Upper lobe of right lung (tissue), 1 donor: ENCODE data around the gene SLC2A6. TPM values are rescaled to one million over a fixed set of nuclear protein-coding genes. Genes with fewer than 3 reads are reported as not detected.

Experiments
- ATAC-seq: fragments of 200-7000 bp; cut with Tn5 transposase; one replicate; pipeline ENCODE4 v1.9.1; 2020; ENCODE audit warnings: mild to moderate bottlenecking, moderate library complexity
- DNase-seq: peaks from one replicate; pipeline ENCODE4 v3.0.0-alpha.2; 2020
- H3K27ac ChIP-seq: fragments of 200-600 bp; one replicate; pipeline ENCODE4 v1.8.0; 2022
- H3K27me3 ChIP-seq: fragments of 200-600 bp; one replicate; pipeline ENCODE4 v1.8.0; 2022; ENCODE audit warnings: mild to moderate bottlenecking
- H3K36me3 ChIP-seq: fragments of 200-600 bp; one replicate; pipeline ENCODE4 v1.8.0; 2022
- H3K4me1 ChIP-seq: fragments of 200-600 bp; one replicate; pipeline ENCODE4 v1.8.0; 2022
- H3K4me3 ChIP-seq: fragments of 200-600 bp; one replicate; pipeline ENCODE4 v1.8.0; 2022; ENCODE audit warnings: mild to moderate bottlenecking
- H3K9me3 ChIP-seq: fragments of 200-600 bp; one replicate; pipeline ENCODE4 v1.8.0; 2022
- CTCF ChIP-seq: fragments of 200-600 bp; IDR thresholded peaks from one replicate; pipeline ENCODE4 v1.8.0; 2022; ENCODE audit warnings: antibody characterized with exemption
- intact Hi-C: fragments of 100-400 bp; cut with DNase I; formaldehyde crosslinking; loops from one replicate; pipeline ENCODE4 v1.11.0; 2022
- total RNA-seq: library from RNA; stranded (reverse); fragmentation: NEBNext Ultra II Directional; extraction: Animal tissue kit (Norgen Biotek cat#: 25700); gene quantifications from one replicate; pipeline ENCODE4 v1.2.1, GENCODE V29; 2021
- donor health status: DM: no; HTN: yes; CAD: no; lungs with severe emphysema.

SLC2A6 gene
- total RNA-seq, 1 donor from 2014 or later = 11.4 TPM

- ATAC-seq = no peak
- Histone ChIP-seq H3K27ac (no peak overlapping the region), H3K4me3 (no peak overlapping the region), H3K27me3 (no peaks in the 10 kb centered on the region), H3K36me3 (peaks cover 10% of the 10 kb centered on the region), H3K9me3 (no peaks in the 10 kb centered on the region), H3K4me1 (peaks cover 6% of the 10 kb centered on the region)
- intact Hi-C loops = no loop called here
- TF ChIP-seq CTCF = no peak
- no peak for DNase-seq
Measured at GRCh38 chr9:133464638-133465037, 14.3 kb downstream of the SLC2A6 start.

DNA sequence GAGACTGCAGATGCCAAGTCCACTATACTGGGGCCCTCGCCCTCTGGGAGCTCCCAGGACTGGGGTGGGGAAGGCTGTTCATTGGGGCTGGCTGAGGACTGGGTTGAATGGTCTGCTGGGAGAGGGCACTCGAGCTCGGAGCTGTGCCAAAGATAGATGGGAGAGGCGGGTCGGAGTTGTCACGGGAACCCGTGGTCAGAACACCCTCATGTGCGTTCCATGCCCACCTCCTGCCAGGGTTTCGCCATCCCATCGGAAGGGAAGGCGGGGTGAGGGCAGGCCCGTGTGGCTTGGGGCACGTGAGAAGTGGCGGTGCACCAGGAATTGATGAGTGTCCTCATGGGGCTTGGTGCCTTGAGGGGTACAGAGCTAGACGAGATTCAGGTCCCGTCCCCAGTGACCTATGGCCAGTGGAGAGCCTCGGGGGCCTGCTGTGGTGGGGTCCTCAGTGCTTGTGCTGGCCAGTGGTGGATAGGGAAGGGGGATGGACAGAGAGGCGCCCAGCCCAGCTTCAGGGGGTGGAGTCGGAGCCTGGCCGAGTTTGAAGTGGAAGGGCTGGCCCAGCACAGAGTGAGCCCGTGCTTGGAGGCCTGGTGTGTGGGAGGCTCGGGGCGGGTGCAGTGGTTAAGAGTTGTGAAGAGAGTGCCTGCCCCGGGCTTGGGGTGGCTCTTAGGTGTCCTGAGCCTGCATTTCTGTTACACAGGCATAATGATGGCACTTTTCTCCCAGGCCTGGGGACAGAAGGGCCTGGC is 14.9 kb downstream of the SLC2A6 start:
- Histone ChIP-seq H3K36me3 (peaks cover 10% of the 10 kb centered on the region), H3K4me3 (no peak overlapping the region), H3K27me3 (no peaks in the 10 kb centered on the region), H3K9me3 (no peaks in the 10 kb centered on the region), H3K27ac (no peak overlapping the region), H3K4me1 (peaks cover 10% of the 10 kb centered on the region)
- intact Hi-C loops = no loop called here
- TF ChIP-seq CTCF = no peak
- ATAC-seq (peak; percentile 60), DNase-seq (peak; percentile 90)

DNA sequence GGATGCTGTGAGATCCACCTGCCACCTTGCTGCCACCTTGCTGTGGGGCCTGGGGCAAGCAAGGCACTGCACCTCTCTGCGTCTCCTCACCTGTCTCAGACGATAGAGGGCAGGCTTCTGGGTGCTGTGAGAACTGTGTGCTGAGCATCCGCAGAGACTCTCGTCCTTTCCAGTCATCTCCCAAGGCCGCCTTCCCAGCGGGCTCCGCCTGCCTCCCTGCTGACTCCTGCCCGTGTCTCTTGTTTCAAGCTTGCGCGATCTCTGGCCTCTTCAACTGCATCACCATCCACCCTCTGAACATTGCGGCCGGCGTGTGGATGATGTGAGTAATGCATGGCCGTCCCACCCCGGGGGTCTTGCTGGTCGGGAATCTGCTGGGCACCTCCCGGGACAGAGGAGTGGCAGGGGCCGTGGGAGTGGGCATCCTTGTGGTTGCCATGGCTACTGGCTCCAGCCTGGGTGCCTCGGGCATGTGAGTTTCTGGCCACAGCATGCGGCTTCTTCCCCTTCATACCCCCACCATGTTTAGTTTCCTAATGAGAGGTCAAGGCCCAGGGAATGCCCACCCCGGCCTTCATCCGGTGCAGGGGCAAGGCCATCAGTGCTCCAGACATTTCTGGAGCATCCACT is 15.6 kb downstream of the SLC2A6 start:
- Histone ChIP-seq H3K9me3 (no peaks in the 10 kb centered on the region), H3K27ac (no peak overlapping the region), H3K4me1 (peaks cover 13% of the 10 kb centered on the region), H3K36me3 (peaks cover 10% of the 10 kb centered on the region), H3K27me3 (no peaks in the 10 kb centered on the region), H3K4me3 (no peak overlapping the region)
- DNase-seq (no peak), ATAC-seq (no peak)
- TF ChIP-seq CTCF = no peak
- intact Hi-C loops = no loop called here

DNA sequence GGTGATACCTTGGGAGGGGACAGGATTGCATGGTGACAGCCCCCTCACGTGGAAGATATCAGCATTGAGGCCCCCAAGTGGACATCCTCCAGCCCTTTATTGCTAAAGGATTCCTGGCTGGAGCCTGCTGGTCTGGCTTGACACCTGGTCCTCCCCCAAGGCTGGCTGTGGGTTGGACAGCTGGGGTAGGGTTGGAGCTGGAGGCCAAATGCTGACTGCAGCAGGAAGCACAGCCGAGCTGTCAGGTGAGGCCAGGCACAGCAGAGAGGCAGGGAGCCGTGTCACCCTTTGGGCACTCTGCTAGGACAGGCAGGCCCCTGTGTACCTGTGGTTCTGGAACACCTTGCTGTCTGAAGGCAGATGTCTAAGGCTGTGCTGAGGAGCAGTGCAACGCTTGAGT is 16.9 kb downstream of the SLC2A6 start:
- H3K4me1 ChIP-seq = peaks cover 13% of the 10 kb centered on the region
- intact Hi-C loops = no loop called here
- ATAC-seq (no peak), DNase-seq (no peak)
- H3K36me3 ChIP-seq = peaks cover 10% of the 10 kb centered on the region
- no peaks in the 10 kb centered on the region for H3K27me3 ChIP-seq
- no peak overlapping the region for H3K4me3 ChIP-seq
- no peaks in the 10 kb centered on the region for H3K9me3 ChIP-seq
- H3K27ac ChIP-seq = no peak overlapping the region
- TF ChIP-seq CTCF = no peak

DNA sequence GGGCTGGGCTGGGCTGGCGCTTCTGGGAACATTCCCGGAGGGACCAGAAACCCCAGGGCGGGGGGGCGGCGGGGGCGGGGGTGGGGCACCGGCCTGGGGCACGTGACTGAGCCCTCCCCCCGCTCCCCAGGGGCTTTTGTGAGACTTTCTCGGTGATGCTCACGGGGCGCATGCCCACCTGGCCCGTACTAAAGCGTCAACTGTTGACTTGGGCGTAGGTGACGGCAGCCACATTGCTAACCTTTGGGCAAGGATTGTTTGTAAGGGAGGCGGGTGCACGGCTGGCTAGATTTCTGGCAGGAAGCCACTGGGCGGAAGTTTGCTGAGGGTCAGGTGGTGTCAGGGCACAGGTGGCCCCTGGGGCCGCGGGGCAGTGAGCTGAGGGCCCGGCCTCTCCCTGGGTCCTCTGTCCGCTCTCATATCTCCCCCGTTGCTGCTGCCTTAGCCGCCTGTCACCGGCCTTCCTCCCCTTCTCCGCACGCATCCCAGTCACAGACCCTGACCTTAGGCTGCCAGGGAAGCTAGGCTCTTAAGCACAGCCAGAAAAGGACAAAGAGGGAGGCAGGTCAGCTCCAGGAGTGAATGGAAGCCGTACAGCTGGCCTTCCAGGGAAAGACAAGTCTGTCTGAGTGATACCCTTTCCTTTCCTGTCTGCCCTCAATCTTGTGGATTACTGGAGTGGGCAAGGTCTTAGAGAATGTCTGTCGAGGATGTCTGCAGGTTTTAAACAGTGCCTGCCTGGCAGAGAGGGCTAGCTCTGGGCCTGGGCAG is 18.3 kb downstream of the SLC2A6 start:
- Histone ChIP-seq H3K36me3 (peaks cover 7% of the 10 kb centered on the region), H3K9me3 (no peaks in the 10 kb centered on the region), H3K27ac (peak overlapping the region; percentile 89), H3K27me3 (no peaks in the 10 kb centered on the region), H3K4me1 (peaks cover 13% of the 10 kb centered on the region), H3K4me3 (peak overlapping the region; percentile 59)
- DNase-seq (peak; percentile 89), ATAC-seq (peak; percentile 29)
- no peak for TF ChIP-seq CTCF
- intact Hi-C loops = no loop called here
